Hepatocyte (in vitro differentiated cells): ENCODE data around the gene IQCF6. TPM values are rescaled to one million over a fixed set of nuclear protein-coding genes. Genes with fewer than 3 reads are reported as not detected.

Experiments
- DNase-seq: peaks from one replicate; pipeline ENCODE4 v3.0.0-alpha.2; 2016; ENCODE audit warnings: low spot score
- H2AFZ ChIP-seq: fragments of 200-600 bp; sonication (generic); 2 replicates; pipeline ENCODE4 v1.6.0; 2016; ENCODE audit warnings: antibody characterized with exemption, mild to moderate bottlenecking
- H3K27ac ChIP-seq: fragments of 200-600 bp; sonication (generic); 2 replicates; pipeline ENCODE4 v1.5.1; 2016; ENCODE audit warnings: mild to moderate bottlenecking
- H3K27me3 ChIP-seq: fragments of 200-600 bp; sonication (generic); 2 replicates; pipeline ENCODE4 v1.6.1; 2016
- H3K36me3 ChIP-seq: fragments of 200-600 bp; sonication (generic); replicated peaks from 2 replicates; pipeline ENCODE4 v1.5.1; 2016; ENCODE audit warnings: low read depth; ENCODE audit not compliant: insufficient read depth
- H3K4me1 ChIP-seq: fragments of 200-600 bp; sonication (generic); 2 replicates; pipeline ENCODE4 v1.5.1; 2016; ENCODE audit warnings: mild to moderate bottlenecking, moderate library complexity; ENCODE audit not compliant: insufficient read depth
- H3K4me2 ChIP-seq: fragments of 200-600 bp; sonication (generic); 2 replicates; pipeline ENCODE4 v1.6.0; 2016
- H3K4me3 ChIP-seq: fragments of 200-600 bp; sonication (generic); 2 replicates; pipeline ENCODE4 v1.5.1; 2016; ENCODE audit warnings: mild to moderate bottlenecking
- H3K79me2 ChIP-seq: fragments of 200-600 bp; sonication (generic); 2 replicates; pipeline ENCODE4 v1.6.0; 2017; ENCODE audit warnings: mild to moderate bottlenecking
- H3K9me2 ChIP-seq: fragments of 200-600 bp; sonication (generic); replicated peaks from 2 replicates; pipeline ENCODE4 v1.6.0; 2017; ENCODE audit warnings: mild to moderate bottlenecking; ENCODE audit not compliant: insufficient read depth
- H3K9me3 ChIP-seq: fragments of 200-600 bp; sonication (generic); 2 replicates; pipeline ENCODE4 v1.5.1; 2016; ENCODE audit warnings: low read depth, mild to moderate bottlenecking
- H4K20me1 ChIP-seq: fragments of 200-600 bp; sonication (generic); 2 replicates; pipeline ENCODE4 v1.6.0; 2016; ENCODE audit warnings: mild to moderate bottlenecking; ENCODE audit not compliant: insufficient read depth, poor library complexity, severe bottlenecking
- EZH2 ChIP-seq: fragments of 200-600 bp; sonication (generic); IDR thresholded peaks from 2 replicates; pipeline ENCODE4 v1.6.1; 2016; ENCODE audit warnings: antibody characterized with exemption, mild to moderate bottlenecking, borderline replicate concordance
- EZH2phosphoT487 ChIP-seq: fragments of 200-600 bp; sonication (generic); IDR thresholded peaks from one replicate; pipeline ENCODE4 v1.6.1; 2018; ENCODE audit warnings: antibody characterized with exemption, mild to moderate bottlenecking, low read depth, moderate library complexity; ENCODE audit not compliant: unreplicated experiment, severe bottlenecking
- WGBS: methylation state at CpG from one replicate; pipeline ENCODE4 v1.1.6; 2016; ENCODE audit warnings: low lambda C conversion rate; ENCODE audit errors: missing lambda C conversion rate; 5-methylcytosine and 5-hydroxymethylcytosine counted together
- polyA plus RNA-seq: library from polyadenylated mRNA; unstranded; fragments of >200 nt; fragmentation: Nextera tagmentation; extraction: Ambion mirVana; gene quantifications from 2 replicates; pipeline ENCODE4 v1.2.1, GENCODE V29; 2016
- total RNA-seq: library from RNA; depleted of rRNA; stranded (reverse); fragments of >200 nt; gene quantifications from 2 replicates; pipeline ENCODE4 v1.2.3, GENCODE V29; 2014
- TF ChIP-seq, protein P1 (sequence below): fragments of 200-600 bp; sonication (generic); IDR thresholded peaks from 2 replicates; pipeline ENCODE4 v1.5.1; 2016; ENCODE audit warnings: antibody characterized with exemption, mild to moderate bottlenecking; ENCODE audit not compliant: poor library complexity

The IQCF6 gene
- total and polyA plus RNA-seq, 2 experiments from 2014 or later: not detected

- no peak for DNase-seq
- no peaks in the 10 kb centered on the region for H3K4me1 ChIP-seq
- no peaks in the 10 kb centered on the region for H3K9me3 ChIP-seq
- H3K9me2 ChIP-seq: no peaks in the 10 kb centered on the region
- TF ChIP-seq EZH2 (no peak), EZH2phosphoT487 (no peak)
- TF ChIP-seq, protein P1, sequence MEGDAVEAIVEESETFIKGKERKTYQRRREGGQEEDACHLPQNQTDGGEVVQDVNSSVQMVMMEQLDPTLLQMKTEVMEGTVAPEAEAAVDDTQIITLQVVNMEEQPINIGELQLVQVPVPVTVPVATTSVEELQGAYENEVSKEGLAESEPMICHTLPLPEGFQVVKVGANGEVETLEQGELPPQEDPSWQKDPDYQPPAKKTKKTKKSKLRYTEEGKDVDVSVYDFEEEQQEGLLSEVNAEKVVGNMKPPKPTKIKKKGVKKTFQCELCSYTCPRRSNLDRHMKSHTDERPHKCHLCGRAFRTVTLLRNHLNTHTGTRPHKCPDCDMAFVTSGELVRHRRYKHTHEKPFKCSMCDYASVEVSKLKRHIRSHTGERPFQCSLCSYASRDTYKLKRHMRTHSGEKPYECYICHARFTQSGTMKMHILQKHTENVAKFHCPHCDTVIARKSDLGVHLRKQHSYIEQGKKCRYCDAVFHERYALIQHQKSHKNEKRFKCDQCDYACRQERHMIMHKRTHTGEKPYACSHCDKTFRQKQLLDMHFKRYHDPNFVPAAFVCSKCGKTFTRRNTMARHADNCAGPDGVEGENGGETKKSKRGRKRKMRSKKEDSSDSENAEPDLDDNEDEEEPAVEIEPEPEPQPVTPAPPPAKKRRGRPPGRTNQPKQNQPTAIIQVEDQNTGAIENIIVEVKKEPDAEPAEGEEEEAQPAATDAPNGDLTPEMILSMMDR: no peak
- no peak overlapping the region for H2AFZ ChIP-seq
- H3K4me3 ChIP-seq: no peak overlapping the region
- 88% methylated on average over 2 of the region's 2 CpGs for WGBS
- H4K20me1 ChIP-seq: no peaks in the 10 kb centered on the region
- H3K27me3 ChIP-seq: peaks cover 8% of the 10 kb centered on the region
- no peaks in the 10 kb centered on the region for H3K79me2 ChIP-seq
- no peak overlapping the region for H3K4me2 ChIP-seq
- H3K27ac ChIP-seq: no peak overlapping the region
- no peaks in the 10 kb centered on the region for H3K36me3 ChIP-seq
Measured at GRCh38 chr3:51786267-51786666, 7.2 kb upstream of the IQCF6 start.

DNA sequence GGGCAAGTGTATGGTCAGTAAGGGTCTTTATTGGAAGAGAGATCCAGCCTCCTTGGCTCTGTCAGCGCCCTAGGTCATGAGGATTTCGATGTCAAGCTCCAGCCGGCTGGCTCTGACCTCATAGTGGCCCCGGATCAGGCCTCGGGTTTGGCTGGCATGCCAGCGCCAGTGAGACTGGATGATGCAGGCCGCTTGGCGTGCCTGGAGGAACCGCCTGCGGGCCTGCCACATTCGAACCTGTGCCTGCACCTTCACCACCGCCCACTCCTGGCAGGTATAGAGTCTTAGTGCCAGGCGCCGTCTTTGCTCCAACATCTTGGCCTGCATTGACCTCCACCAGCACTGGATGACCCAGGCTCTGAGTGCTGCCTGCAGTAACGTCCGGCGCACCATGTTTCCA, 483 bp downstream of the IQCF6 start:
- H2AFZ ChIP-seq: no peak overlapping the region
- no peaks in the 10 kb centered on the region for H3K79me2 ChIP-seq
- no peak overlapping the region for H3K4me3 ChIP-seq
- H3K27ac ChIP-seq: no peak overlapping the region
- H3K9me3 ChIP-seq: no peaks in the 10 kb centered on the region
- 98% methylated on average over 17 of the region's 17 CpGs for WGBS
- no peaks in the 10 kb centered on the region for H3K9me2 ChIP-seq
- peaks cover 3% of the 10 kb centered on the region for H3K27me3 ChIP-seq
- no peaks in the 10 kb centered on the region for H4K20me1 ChIP-seq
- no peaks in the 10 kb centered on the region for H3K36me3 ChIP-seq
- DNase-seq: no peak
- H3K4me1 ChIP-seq: no peaks in the 10 kb centered on the region
- H3K4me2 ChIP-seq: no peak overlapping the region
- no peak for TF ChIP-seq EZH2

DNA sequence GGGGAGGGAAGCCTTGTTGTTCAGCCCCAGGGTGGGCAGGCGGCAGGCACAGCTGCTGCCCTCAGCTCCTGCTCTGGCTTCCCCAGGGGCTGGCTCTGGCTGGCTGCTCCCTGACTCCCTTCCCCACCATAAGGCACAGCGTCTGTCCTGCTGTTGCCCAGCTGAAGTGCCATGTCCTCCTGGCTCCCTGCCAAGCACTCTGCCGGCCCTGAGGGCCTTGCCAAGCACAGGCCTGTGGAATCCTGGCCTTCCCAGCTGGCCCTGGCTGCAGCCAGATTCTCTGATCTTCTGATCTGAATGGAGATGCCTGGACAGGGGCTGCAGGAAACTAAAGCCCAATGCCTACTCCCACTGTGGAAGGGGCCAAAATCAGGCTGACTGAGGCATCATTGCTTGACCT, 1.1 kb downstream of the IQCF6 start:
- no peak for DNase-seq
- 87% methylated on average over 3 of the region's 3 CpGs for WGBS
- peaks cover 8% of the 10 kb centered on the region for H3K27me3 ChIP-seq
- no peaks in the 10 kb centered on the region for H4K20me1 ChIP-seq
- no peak overlapping the region for H2AFZ ChIP-seq
- no peaks in the 10 kb centered on the region for H3K9me2 ChIP-seq
- no peaks in the 10 kb centered on the region for H3K79me2 ChIP-seq
- no peaks in the 10 kb centered on the region for H3K36me3 ChIP-seq
- H3K27ac ChIP-seq: no peak overlapping the region
- no peaks in the 10 kb centered on the region for H3K4me1 ChIP-seq
- no peak overlapping the region for H3K4me2 ChIP-seq
- H3K4me3 ChIP-seq: no peak overlapping the region
- H3K9me3 ChIP-seq: no peaks in the 10 kb centered on the region
- TF ChIP-seq EZH2phosphoT487 (no peak), EZH2 (no peak)
- TF ChIP-seq, protein P1: no peak

- no peak overlapping the region for H2AFZ ChIP-seq
- H3K9me2 ChIP-seq: no peaks in the 10 kb centered on the region
- TF ChIP-seq EZH2phosphoT487 (no peak), EZH2 (no peak)
- TF ChIP-seq, protein P1: no peak
- H3K27ac ChIP-seq: no peak overlapping the region
- DNase-seq: no peak
- no peaks in the 10 kb centered on the region for H3K4me1 ChIP-seq
- WGBS: 46% methylated on average over 4 of the region's 4 CpGs
- no peak overlapping the region for H3K4me2 ChIP-seq
- H4K20me1 ChIP-seq: no peaks in the 10 kb centered on the region
- no peaks in the 10 kb centered on the region for H3K79me2 ChIP-seq
- H3K4me3 ChIP-seq: no peak overlapping the region
- H3K9me3 ChIP-seq: no peaks in the 10 kb centered on the region
- H3K36me3 ChIP-seq: no peaks in the 10 kb centered on the region
- H3K27me3 ChIP-seq: peaks cover 28% of the 10 kb centered on the region
Measured at GRCh38 chr3:51773529-51774056, 5.4 kb downstream of the IQCF6 start.
